ENCODE data around the gene TOMM40L. TPM values are rescaled to one million over a fixed set of nuclear protein-coding genes. Genes with fewer than 3 reads are reported as not detected.

TOMM40L gene
- polyA plus RNA-seq, 1 donor from 2014 or later = 32.5 TPM

- H3K27ac ChIP-seq (ENCODE audit: low read length) = no peak within 1 kb of the TSS
- no peak within 1 kb of the TSS for H3K4me3 ChIP-seq (ENCODE audit: low read length)
- no peaks in the 10 kb centered on the region for H3K36me3 ChIP-seq (ENCODE audit: insufficient read depth, low read length)
- H4K20me1 ChIP-seq (ENCODE audit: insufficient read depth) = no peaks in the 10 kb centered on the region
- H3K9me3 ChIP-seq (ENCODE audit: low read length) = no peaks in the 10 kb centered on the region
- H3K27me3 ChIP-seq (ENCODE audit: insufficient read depth, low read depth, low read length) = no peaks in the 10 kb centered on the region
- no peaks in the 10 kb centered on the region for H3K9me2 ChIP-seq (ENCODE audit: insufficient read depth, low read length)
- H3F3A ChIP-seq (ENCODE audit: insufficient read depth, low read length, poor library complexity, severe bottlenecking) = no peaks in the 10 kb centered on the region
- no peak within 1 kb of the TSS for H3K4me2 ChIP-seq (ENCODE audit: low read length)
- no peaks in the 10 kb centered on the region for H3K79me2 ChIP-seq (replicated peaks; ENCODE audit: insufficient read depth, low read length)
- TF ChIP-seq REST (IDR thresholded peaks at IDR 0.05; ENCODE audit: borderline replicate concordance) (no peak), CTCF (IDR thresholded peaks at IDR 0.05; ENCODE audit: poor library complexity, severe bottlenecking) (no peak), SMC3 (conservative IDR thresholded peaks at IDR 0.05; ENCODE audit: poor library complexity) (no peak), TAF1 (IDR thresholded peaks at IDR 0.05; ENCODE audit: low read depth) (no peak), EP300 (conservative IDR thresholded peaks at IDR 0.05; ENCODE audit: poor library complexity, severe bottlenecking) (no peak), MXI1 (conservative IDR thresholded peaks at IDR 0.05; ENCODE audit: poor library complexity, severe bottlenecking) (no peak), RAD21 (conservative IDR thresholded peaks at IDR 0.05) (no peak), EZH2 (IDR thresholded peaks at IDR 0.05; ENCODE audit: borderline replicate concordance, insufficient read depth, low read length, poor library complexity, severe bottlenecking) (no peak), POLR2AphosphoS5 (IDR thresholded peaks at IDR 0.05) (no peak)
- H2AFZ ChIP-seq (ENCODE audit: low read depth, low read length) = no peak within 1 kb of the TSS
- H3K9ac ChIP-seq (ENCODE audit: low read length) = no peak within 1 kb of the TSS
Measured at GRCh38 chr1:161238039-161238473, 12.2 kb downstream of the TOMM40L start, which contains the start of gene NR1I3. NR1I3 (minus strand) TSS chr1:161238203; CDS start chr1:161236565, 1,638 bp downstream.

DNA sequence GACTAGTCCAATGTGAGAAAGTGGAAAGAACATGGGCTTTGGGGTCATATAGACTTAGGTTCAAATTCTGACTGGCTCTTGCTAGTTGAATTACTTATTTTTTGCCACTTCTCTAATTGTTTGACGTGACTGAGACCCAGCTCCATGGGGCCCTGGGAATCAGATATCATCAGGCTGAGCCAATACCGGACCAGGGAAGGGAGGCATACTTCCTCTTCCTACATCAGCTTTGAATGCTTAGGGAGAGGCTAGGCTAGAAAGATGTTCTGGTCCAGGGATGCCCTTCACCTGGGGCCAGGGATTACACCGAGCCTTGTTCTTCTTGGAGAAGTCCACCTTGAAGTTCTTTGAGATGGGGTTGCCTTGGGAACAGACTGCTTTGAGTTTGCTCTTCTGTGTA, 15.8 kb downstream of the TOMM40L start:
- H2AFZ ChIP-seq (ENCODE audit: low read depth, low read length) = no peak overlapping the region
- no peak for TF ChIP-seq MXI1 (conservative IDR thresholded peaks at IDR 0.05; ENCODE audit: poor library complexity, severe bottlenecking)
- H3K4me2 ChIP-seq (ENCODE audit: low read length) = no peak overlapping the region
- H3K27me3 ChIP-seq (ENCODE audit: insufficient read depth, low read depth, low read length) = no peaks in the 10 kb centered on the region
- H3K79me2 ChIP-seq (replicated peaks; ENCODE audit: insufficient read depth, low read length) = no peaks in the 10 kb centered on the region
- H3K36me3 ChIP-seq (ENCODE audit: insufficient read depth, low read length) = no peaks in the 10 kb centered on the region
- no peak overlapping the region for H3K4me3 ChIP-seq (ENCODE audit: low read length)
- H3K27ac ChIP-seq (ENCODE audit: low read length) = no peak overlapping the region
- no peaks in the 10 kb centered on the region for H3F3A ChIP-seq (ENCODE audit: insufficient read depth, low read length, poor library complexity, severe bottlenecking)
- H3K9me3 ChIP-seq (ENCODE audit: low read length) = no peaks in the 10 kb centered on the region
- no peak overlapping the region for H3K9ac ChIP-seq (ENCODE audit: low read length)
- H4K20me1 ChIP-seq (ENCODE audit: insufficient read depth) = no peaks in the 10 kb centered on the region
- H3K9me2 ChIP-seq (ENCODE audit: insufficient read depth, low read length) = no peaks in the 10 kb centered on the region

DNA sequence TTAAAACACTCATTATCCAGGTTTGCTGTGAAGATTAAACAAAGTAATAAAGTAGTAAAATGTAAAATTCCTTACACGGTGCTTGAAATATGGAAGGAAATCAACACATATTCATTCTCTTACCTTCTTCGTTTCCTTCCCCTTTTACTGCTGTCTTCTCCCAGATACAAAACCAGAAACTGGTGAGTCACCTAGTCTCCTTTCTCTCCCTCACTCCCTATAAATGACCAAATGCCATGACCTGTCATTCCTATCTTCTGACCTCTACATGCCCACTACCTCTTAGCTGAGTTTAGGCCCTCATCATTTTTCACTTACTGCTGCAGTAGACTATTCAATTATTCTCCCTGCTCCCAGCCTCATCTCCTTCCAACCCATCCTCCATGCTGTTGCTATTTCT, 16.5 kb downstream of the TOMM40L start:
- TF ChIP-seq MXI1 (conservative IDR thresholded peaks at IDR 0.05; ENCODE audit: poor library complexity, severe bottlenecking) (no peak), SMC3 (conservative IDR thresholded peaks at IDR 0.05; ENCODE audit: poor library complexity) (no peak), POLR2AphosphoS5 (IDR thresholded peaks at IDR 0.05) (no peak), TAF1 (IDR thresholded peaks at IDR 0.05; ENCODE audit: low read depth) (no peak), EZH2 (IDR thresholded peaks at IDR 0.05; ENCODE audit: borderline replicate concordance, insufficient read depth, low read length, poor library complexity, severe bottlenecking) (no peak), EP300 (conservative IDR thresholded peaks at IDR 0.05; ENCODE audit: poor library complexity, severe bottlenecking) (no peak), CTCF (IDR thresholded peaks at IDR 0.05; ENCODE audit: poor library complexity, severe bottlenecking) (no peak), RAD21 (conservative IDR thresholded peaks at IDR 0.05) (no peak), REST (IDR thresholded peaks at IDR 0.05; ENCODE audit: borderline replicate concordance) (no peak)
- H3K27me3 ChIP-seq (ENCODE audit: insufficient read depth, low read depth, low read length) = no peaks in the 10 kb centered on the region

More for the DNA sequence above, 16.5 kb downstream of the TOMM40L start:
- Histone ChIP-seq H3K4me2 (ENCODE audit: low read length) (no peak overlapping the region), H3K27ac (ENCODE audit: low read length) (no peak overlapping the region), H3K9ac (ENCODE audit: low read length) (no peak overlapping the region), H4K20me1 (ENCODE audit: insufficient read depth) (no peaks in the 10 kb centered on the region), H2AFZ (ENCODE audit: low read depth, low read length) (no peak overlapping the region), H3K36me3 (ENCODE audit: insufficient read depth, low read length) (no peaks in the 10 kb centered on the region), H3K9me3 (ENCODE audit: low read length) (no peaks in the 10 kb centered on the region), H3K4me3 (ENCODE audit: low read length) (no peak overlapping the region), H3F3A (ENCODE audit: insufficient read depth, low read length, poor library complexity, severe bottlenecking) (no peaks in the 10 kb centered on the region), H3K9me2 (ENCODE audit: insufficient read depth, low read length) (no peaks in the 10 kb centered on the region), H3K79me2 (replicated peaks; ENCODE audit: insufficient read depth, low read length) (no peaks in the 10 kb centered on the region)
